A549 (cell line): ENCODE results near the gene DGLUCY. TPM values are rescaled to one million over a fixed set of nuclear protein-coding genes. Genes with fewer than 3 reads are reported as not detected.

Source experiments
- ATAC-seq, 2 experiments: fragments of 200-7000 bp in 1 of 2; fragments of >200 bp in 1 of 2; cut with Nextera tagmentation in 1 of 2; cut with Tn5 transposase in 1 of 2; 3 replicates each; pipeline versions ENCODE4 v1.8.0 to v1.9.1; 2018 to 2020; ENCODE audit warnings: mild to moderate bottlenecking in 1 of 2, moderate library complexity in 1 of 2
- CTCF ChIA-PET: fragments of 300-600 bp; sonication (Branson Sonifier 250); formaldehyde crosslinking; extraction: SDS; loops from one replicate; lab custom pipeline; 2021; ENCODE audit warnings: antibody characterized with exemption, inconsistent platforms; lab: Yijun Ruan, JAX
- POLR2A ChIA-PET: fragments of 350-600 bp; formaldehyde crosslinking; extraction: SDS; loops from one replicate; lab custom pipeline; 2021; ENCODE audit warnings: antibody characterized with exemption, inconsistent platforms; lab: Yijun Ruan, JAX
- DNase-seq, 2 experiments: peaks; one replicate each; pipeline versions ENCODE4 v3.0.0 to v3.0.0-alpha.2; 2011 to 2016; ENCODE audit warnings: low read depth in 1 of 2, low spot score in 1 of 2
- FAIRE-seq: peaks from 2 replicates; lab custom pipeline; 2011; peaks lifted over from hg19 to GRCh38; lab: Jason Lieb, UNC
- H3K27ac ChIP-seq, 2 experiments: fragments of >200 bp; sonication (Bioruptor Twin); formaldehyde crosslinking; 3 replicates each; pipeline ENCODE4 v1.5.1; 2016 to 2017
- H3K4me1 ChIP-seq: fragments of >200 bp; sonication (Bioruptor Twin); formaldehyde crosslinking; 3 replicates; pipeline ENCODE4 v1.6.1; 2016
- H3K4me2 ChIP-seq: fragments of >200 bp; sonication (Bioruptor Twin); formaldehyde crosslinking; 3 replicates; pipeline ENCODE4 v1.6.1; 2016
- H3K4me3 ChIP-seq: fragments of >200 bp; sonication (Bioruptor Twin); formaldehyde crosslinking; 3 replicates; pipeline ENCODE4 v1.5.1; 2016
- H3K9me3 ChIP-seq: fragments of >200 bp; sonication (Bioruptor Twin); formaldehyde crosslinking; 3 replicates; pipeline ENCODE4 v1.6.1; 2016
- CHD4 ChIP-seq: fragments of 200-600 bp; sonication (generic); IDR thresholded peaks from 2 replicates; pipeline ENCODE4 v1.6.1; 2016; ENCODE audit warnings: antibody characterized with exemption, mild to moderate bottlenecking, borderline replicate concordance
- CTCF ChIP-seq: fragments of >200 bp; sonication (Bioruptor Twin); formaldehyde crosslinking; IDR thresholded peaks from 3 replicates; pipeline ENCODE4 v1.5.1; 2016
- E2F6 ChIP-seq: IDR thresholded peaks from 2 replicates; pipeline ENCODE4 v1.6.1; 2012; ENCODE audit warnings: low read depth, borderline replicate concordance
- EHMT2 ChIP-seq: fragments of 200-600 bp; sonication (generic); IDR thresholded peaks from 2 replicates; pipeline ENCODE4 v1.6.1; 2016; ENCODE audit warnings: antibody characterized with exemption, low read depth, mild to moderate bottlenecking, moderate library complexity
- ELK1 ChIP-seq: fragments of 150-350 bp; IDR thresholded peaks from 2 replicates; pipeline ENCODE4 v1.6.1; 2014; ENCODE audit warnings: low read depth, mild to moderate bottlenecking, low read length
- ESRRA ChIP-seq: fragments of 150-350 bp; IDR thresholded peaks from 2 replicates; pipeline ENCODE4 v1.6.1; 2014; ENCODE audit warnings: mild to moderate bottlenecking, low read length, borderline replicate concordance
- FOSL2 ChIP-seq, 2 experiments: fragments of 450-650 bp in 1 of 2; fragments of >200 bp in 1 of 2; sonication (Bioruptor Twin) in 1 of 2; formaldehyde crosslinking; IDR thresholded peaks; 2 replicates each; pipeline versions ENCODE4 v1.5.0 to v1.6.1; 2016 to 2020; ENCODE audit warnings: mild to moderate bottlenecking in 1 of 2, moderate library complexity in 1 of 2
- GATA3 ChIP-seq: IDR thresholded peaks from 2 replicates; pipeline ENCODE4 v1.6.1; 2012; ENCODE audit warnings: borderline replicate concordance
- JUN ChIP-seq, 2 experiments: fragments of >200 bp; sonication (Bioruptor Twin); formaldehyde crosslinking; IDR thresholded peaks; 2 replicates in 1 of 2; 3 replicates in 1 of 2; pipeline ENCODE4 v1.6.1; 2016 to 2017
- KDM5A ChIP-seq: fragments of 200-600 bp; sonication (generic); IDR thresholded peaks from 2 replicates; pipeline ENCODE4 v1.6.1; 2016; ENCODE audit warnings: antibody characterized with exemption, mild to moderate bottlenecking
- MAZ ChIP-seq: fragments of 150-350 bp; IDR thresholded peaks from 2 replicates; pipeline ENCODE4 v1.6.1; 2014; ENCODE audit warnings: antibody characterized with exemption, low read depth, low read length, borderline replicate concordance
- MYC ChIP-seq: IDR thresholded peaks from 2 replicates; pipeline ENCODE4 v1.6.1; 2012; ENCODE audit warnings: mild to moderate bottlenecking, inconsistent platforms, low read length, improper control_type of control experiment, borderline replicate concordance
- NFE2L2 ChIP-seq: fragments of 150-350 bp; conservative IDR thresholded peaks from 2 replicates; pipeline ENCODE4 v1.6.1; 2014; ENCODE audit warnings: low read length
- PHF8 ChIP-seq: fragments of 200-600 bp; sonication (generic); IDR thresholded peaks from 2 replicates; pipeline ENCODE4 v1.6.1; 2016; ENCODE audit warnings: low read depth, mild to moderate bottlenecking, antibody characterized with exemption, moderate library complexity, borderline replicate concordance
- POLR2A ChIP-seq: IDR thresholded peaks from 2 replicates; pipeline ENCODE4 v1.6.1; 2012; ENCODE audit warnings: mild to moderate bottlenecking, low read length
- POLR2AphosphoS2 ChIP-seq: conservative IDR thresholded peaks from 2 replicates; pipeline ENCODE4 v1.6.1; 2012; ENCODE audit warnings: low read length, improper control_type of control experiment, inconsistent platforms
- SMC3 ChIP-seq: fragments of >200 bp; sonication (Bioruptor Twin); formaldehyde crosslinking; IDR thresholded peaks from 3 replicates; pipeline ENCODE4 v1.6.1; 2018; ENCODE audit warnings: inconsistent platforms
- TFCP2L1 ChIP-seq: fragments of 250-450 bp; sonication (Bioruptor Pico); IDR thresholded peaks from 2 replicates; pipeline ENCODE4 v1.5.0; 2021; ENCODE audit warnings: mild to moderate bottlenecking
- ZNF302 ChIP-seq: fragments of 250-450 bp; sonication (Bioruptor Pico); IDR thresholded peaks from 2 replicates; pipeline ENCODE4 v1.9.0; 2021; ENCODE audit warnings: inconsistent platforms, mild to moderate bottlenecking, moderate library complexity
- ZSCAN20 ChIP-seq: fragments of 250-450 bp; sonication (Bioruptor Pico); IDR thresholded peaks from 2 replicates; pipeline ENCODE4 v1.8.0; 2022; ENCODE audit warnings: mild to moderate bottlenecking, moderate library complexity
- WGBS: methylation state at CpG from one replicate; pipeline ENCODE4 v1.1.6; 2017; ENCODE audit errors: missing lambda C conversion rate; 5-methylcytosine and 5-hydroxymethylcytosine counted together
- polyA plus RNA-seq, 4 experiments: library from polyadenylated mRNA; depleted of rRNA in 3 of 4; stranded (reverse); fragments of >200 nt; fragmentation: RNase III in 1 of 4; extraction: RNeasy Plus Mini Kit Qiagen cat#74134 plus additional on column Dnase treatment in 1 of 4; gene quantifications; 2 replicates in 3 of 4; 3 replicates in 1 of 4; pipeline ENCODE4 v1.2.3, GENCODE V29; 2011 to 2017

The DGLUCY gene
- polyA plus RNA-seq, 2 of the 4 experiments (the other 2 are of a cell fraction) = 14.4 to 17.5 TPM

GRCh38 chr14:91127401-91127801 lies 13.5 kb downstream of the DGLUCY start:
- DNase-seq (no peak), FAIRE-seq (no peak), ATAC-seq (no peak)
- Histone ChIP-seq H3K4me2 (no peak overlapping the region), H3K4me1 (no peaks in the 10 kb centered on the region), H3K27ac (no peak overlapping the region), H3K4me3 (no peak overlapping the region), H3K9me3 (peaks cover 9% of the 10 kb centered on the region; the same call in 2 of the 3 replicates)
- ChIA-PET POLR2A (no interaction called here), CTCF (interaction anchor here (0.5 to 1.9 kb wide), 3 partner anchors 11 to 469 kb away, joined by 3 to 7 read pairs (median 4); no protein-coding TSS in a partner anchor)
- WGBS = 91% methylated on average over 8 of the region's 8 CpGs
- no peak for TF ChIP-seq KDM5A
- no peak for TF ChIP-seq E2F6
- TF ChIP-seq CHD4 = no peak
- no peak for TF ChIP-seq POLR2AphosphoS2
- TF ChIP-seq TFCP2L1 = no peak
- no peak for TF ChIP-seq CTCF
- no peak for TF ChIP-seq ELK1
- TF ChIP-seq NFE2L2 = no peak
- no peak for TF ChIP-seq FOSL2 (IDR thresholded peaks at IDR 0.05)
- TF ChIP-seq FOSL2 (CRISPR knock-in tag; IDR thresholded peaks at IDR 0.05) = no peak
- TF ChIP-seq ZSCAN20 (CRISPR knock-in tag) = no peak
- no peak for TF ChIP-seq ESRRA
- TF ChIP-seq, all 56 proteins: peak for 0

- Histone ChIP-seq H3K4me3 (no peak overlapping the region), H3K27ac (no peak overlapping the region), H3K9me3 (peaks cover 9% of the 10 kb centered on the region; the same call in 2 of the 3 replicates), H3K4me1 (no peaks in the 10 kb centered on the region), H3K4me2 (no peak overlapping the region)
- no peak for FAIRE-seq
- no peak for ATAC-seq
- TF ChIP-seq PHF8 (no peak), JUN (IDR thresholded peaks at IDR 0.05) (no peak), MAZ (no peak), ZSCAN20 (CRISPR knock-in tag) (no peak), EHMT2 (no peak), GATA3 (no peak), MYC (no peak), FOSL2 (IDR thresholded peaks at IDR 0.05) (no peak), FOSL2 (CRISPR knock-in tag; IDR thresholded peaks at IDR 0.05) (no peak), POLR2A (no peak), NFE2L2 (no peak), ZNF302 (CRISPR knock-in tag) (no peak), SMC3 (no peak), ELK1 (no peak)
- CTCF ChIA-PET = interaction anchor here (1.0 to 1.9 kb wide), 3 partner anchors 43 to 219 kb away, joined by 3 to 7 read pairs (median 5); no protein-coding TSS in a partner anchor
- DNase-seq = no peak
- POLR2A ChIA-PET = no interaction called here
- 67% methylated on average over 4 of the region's 4 CpGs for WGBS
These were observed 14.1 kb downstream of the DGLUCY start for GRCh38 chr14:91127924-91128323.
